HepG2 (cell line): ENCODE data around the gene CD99L2. TPM values are rescaled to one million over a fixed set of nuclear protein-coding genes. Genes with fewer than 3 reads are reported as not detected.

Source experiments
- ATAC-seq: fragments of 200-7000 bp; cut with Tn5 transposase; 3 replicates; pipeline ENCODE4 v1.9.1; 2020; ENCODE audit warnings: mild to moderate bottlenecking, moderate library complexity
- BruUV-seq: library from RNA; stranded (reverse); fragments of 400-500 nt; replicated peaks from 2 replicates; lab custom pipeline; 2021; lab: Mats Ljungman, UMichigan
- CTCF ChIA-PET: fragments of 300-600 bp; formaldehyde crosslinking; extraction: SDS; loops from one replicate; lab custom pipeline; 2021; ENCODE audit warnings: low total read pairs, inconsistent platforms, low intra/inter-chr PET ratio; lab: Yijun Ruan, JAX
- POLR2A ChIA-PET: fragments of 350-600 bp; sonication (Branson Sonifier 250); formaldehyde crosslinking; loops from one replicate; lab custom pipeline; 2020; ENCODE audit warnings: antibody characterized with exemption, inconsistent platforms; lab: Yijun Ruan, JAX
- DNase-seq: peaks from one replicate; pipeline ENCODE4 v3.0.0-alpha.2; 2015; ENCODE audit warnings: low spot score
- FAIRE-seq: peaks from 3 replicates; lab custom pipeline; 2011; peaks lifted over from hg19 to GRCh38; lab: Jason Lieb, UNC
- H2AFZ ChIP-seq: one replicate; pipeline ENCODE4 v1.6.1; 2011; ENCODE audit warnings: low read length, inconsistent platforms
- H3K27ac ChIP-seq: fragments of 300-600 bp; 3 replicates; pipeline ENCODE4 v1.8.0; 2011; ENCODE audit warnings: mixed run types, mild to moderate bottlenecking, mixed read lengths, low read length, inconsistent platforms; ENCODE audit not compliant: insufficient read depth; ENCODE audit errors: extremely low read length
- H3K27me3 ChIP-seq, 2 experiments: fragments of 200-600 bp in 1 of 2; 2 replicates in 1 of 2; 3 replicates in 1 of 2; pipeline versions ENCODE4 v1.6.0 to v1.8.0; 2011; ENCODE audit warnings: low read length in 2 of 2, mild to moderate bottlenecking in 2 of 2, moderate library complexity in 2 of 2, inconsistent platforms in 1 of 2; ENCODE audit not compliant: insufficient read depth in 2 of 2, control insufficient read depth in 1 of 2
- H3K36me3 ChIP-seq, 2 experiments: fragments of 200-600 bp in 1 of 2; replicated peaks in 1 of 2; 2 replicates in 1 of 2; 3 replicates in 1 of 2; pipeline versions ENCODE4 v1.5.1 to v1.8.0; 2011; ENCODE audit warnings: low read length in 2 of 2, inconsistent platforms in 1 of 2; ENCODE audit not compliant: insufficient read depth in 2 of 2, control insufficient read depth in 1 of 2
- H3K4me1 ChIP-seq: 2 replicates; pipeline ENCODE4 v1.5.1; 2012; ENCODE audit warnings: low read length, inconsistent platforms; ENCODE audit not compliant: insufficient read depth
- H3K4me2 ChIP-seq: 2 replicates; pipeline ENCODE4 v1.6.0; 2011; ENCODE audit warnings: low read depth, low read length, inconsistent platforms
- H3K4me3 ChIP-seq, 3 experiments: fragments of 200-600 bp in 1 of 3; sonication (generic), shearing (Covaris generic) in 1 of 3; replicated peaks in 1 of 3; 2 replicates each; pipeline ENCODE4 v1.5.1; 2011 to 2016; ENCODE audit warnings: low read length in 3 of 3, inconsistent platforms in 2 of 3, low read depth in 2 of 3, mild to moderate bottlenecking in 2 of 3, control low read depth in 1 of 3, mixed read lengths in 1 of 3; ENCODE audit not compliant: insufficient read depth in 1 of 3
- H3K79me2 ChIP-seq: one replicate; pipeline ENCODE4 v1.6.1; 2011; ENCODE audit warnings: low read length, inconsistent platforms; ENCODE audit not compliant: insufficient read depth
- H3K9ac ChIP-seq: 2 replicates; pipeline ENCODE4 v1.6.0; 2011; ENCODE audit warnings: mild to moderate bottlenecking, low read depth, low read length, inconsistent platforms; ENCODE audit not compliant: insufficient read depth
- H3K9me3 ChIP-seq: 2 replicates; pipeline ENCODE4 v1.5.1; 2012; ENCODE audit warnings: mild to moderate bottlenecking, low read length
- H4K20me1 ChIP-seq: 2 replicates; pipeline ENCODE4 v1.6.0; 2011; ENCODE audit warnings: inconsistent platforms, mild to moderate bottlenecking, low read length, moderate library complexity; ENCODE audit not compliant: insufficient read depth
- ARID4A ChIP-seq: sonication (generic); formaldehyde crosslinking; IDR thresholded peaks from 2 replicates; pipeline ENCODE4 v1.5.0; 2020; ENCODE audit warnings: mild to moderate bottlenecking, missing genetic modification reagents, borderline replicate concordance
- DNMT1 ChIP-seq: sonication (generic); formaldehyde crosslinking; IDR thresholded peaks from 2 replicates; pipeline ENCODE4 v1.5.1; 2020; ENCODE audit warnings: mild to moderate bottlenecking, missing genetic modification reagents
- EEA1 ChIP-seq: sonication (generic); formaldehyde crosslinking; IDR thresholded peaks from 2 replicates; pipeline ENCODE4 v1.5.1; 2020; ENCODE audit warnings: mild to moderate bottlenecking, missing genetic modification reagents, borderline replicate concordance
- FOXO1 ChIP-seq: sonication (generic); formaldehyde crosslinking; IDR thresholded peaks from 2 replicates; pipeline ENCODE4 v1.4.0; 2020; ENCODE audit warnings: missing genetic modification reagents
- JDP2 ChIP-seq: sonication (generic); formaldehyde crosslinking; IDR thresholded peaks from 2 replicates; pipeline ENCODE4 v1.8.1; 2022; ENCODE audit warnings: missing genetic modification reagents, borderline replicate concordance
- KAT2B ChIP-seq: fragments of 150-350 bp; IDR thresholded peaks from 2 replicates; pipeline ENCODE4 v1.6.1; 2014; ENCODE audit warnings: low read depth, low read length, borderline replicate concordance
- MATR3 ChIP-seq: sonication (generic); formaldehyde crosslinking; IDR thresholded peaks from 2 replicates; pipeline ENCODE4 v1.4.0; 2020; ENCODE audit warnings: missing genetic modification reagents
- RERE ChIP-seq: IDR thresholded peaks from 2 replicates; pipeline ENCODE4 v1.6.1; 2016; ENCODE audit warnings: low read depth, missing genetic modification reagents, missing compliant biosample characterization
- RFXANK ChIP-seq: IDR thresholded peaks from 2 replicates; pipeline ENCODE4 v1.6.1; 2016
- SATB2 ChIP-seq: sonication (generic); formaldehyde crosslinking; IDR thresholded peaks from 2 replicates; pipeline ENCODE4 v1.5.0; 2020; ENCODE audit warnings: missing genetic modification reagents
- ZNF276 ChIP-seq: sonication (generic); formaldehyde crosslinking; IDR thresholded peaks from 2 replicates; pipeline ENCODE4 v1.4.0; 2020; ENCODE audit warnings: mild to moderate bottlenecking, low read depth, missing genetic modification reagents
- ZNF678 ChIP-seq: sonication (generic); formaldehyde crosslinking; IDR thresholded peaks from 2 replicates; pipeline ENCODE4 v1.4.0; 2020; ENCODE audit warnings: mild to moderate bottlenecking, missing genetic modification reagents
- WGBS: methylation state at CpG from one replicate; pipeline ENCODE4 v1.1.6; 2017; ENCODE audit warnings: low lambda C conversion rate; 5-methylcytosine and 5-hydroxymethylcytosine counted together
- in situ Hi-C: cut with HindIII; loops from 2 replicates; pipeline ENCODE4 v1.10.0; 2017; ENCODE audit warnings: low pct_unique_long_range_greater_than_20kb; ENCODE audit not compliant: extremely low pct_ligation_motif_present
- intact Hi-C: fragments of 100-400 bp; cut with micrococcal nuclease; formaldehyde crosslinking; loops from one replicate; pipeline ENCODE4 v1.10.0; 2022; ENCODE audit not compliant: unreplicated experiment
- polyA plus RNA-seq, 8 experiments: library from polyadenylated mRNA; depleted of rRNA in 3 of 8; stranded (reverse) in 7 of 8; unstranded in 1 of 8; fragments of >200 nt; fragmentation: Illumina TruSeq in 4 of 8; extraction: Trizol in 4 of 8; gene quantifications; 2 replicates each; pipeline versions ENCODE4 v1.2.1 to v1.2.3, GENCODE V29; 2011 to 2016; ENCODE audit warnings: low read depth in 4 of 8, missing spikeins in 1 of 8, mixed read lengths in 1 of 8; ENCODE audit not compliant: insufficient read depth in 1 of 8
- total RNA-seq, 5 experiments: library from RNA; depleted of rRNA; stranded (reverse); fragments of >200 nt; fragmentation: Illumina TruSeq; extraction: Trizol; gene quantifications; 2 replicates each; pipeline ENCODE4 v1.2.3, GENCODE V29; 2016; ENCODE audit warnings: low read depth in 1 of 5

Gene CD99L2
- total and polyA plus RNA-seq, 2 of the 13 experiments (the other 11 are each of a cell fraction or from before 2014, with no cell fraction given): 6.9 to 7.6 TPM

GRCh38 chrX:150763810-150764209 is 134.7 kb downstream of the CD99L2 start:
- no TSS peak for BruUV-seq
- H4K20me1 ChIP-seq: no peaks in the 10 kb centered on the region
- no peak overlapping the region for H3K9ac ChIP-seq
- WGBS: 96% methylated on average over 6 of the region's 9 CpGs
- ATAC-seq: no peak
- TF ChIP-seq SATB2: no peak
- no peak for TF ChIP-seq RFXANK
- TF ChIP-seq KAT2B: no peak
- TF ChIP-seq EEA1 (CRISPR knock-in tag): no peak
- TF ChIP-seq FOXO1 (CRISPR knock-in tag): no peak
- no peak for TF ChIP-seq ARID4A (CRISPR knock-in tag)
- no peak for TF ChIP-seq ZNF678
- no peak for TF ChIP-seq JDP2 (CRISPR knock-in tag)
- TF ChIP-seq RERE: no peak
- TF ChIP-seq DNMT1 (CRISPR knock-in tag): no peak
- no peak for TF ChIP-seq MATR3 (CRISPR knock-in tag)
- TF ChIP-seq ZNF276: no peak
- in situ Hi-C loops (no loop called here), intact Hi-C loops (no loop called here)
- H3K4me1 ChIP-seq: no peaks in the 10 kb centered on the region
- no peaks in the 10 kb centered on the region for H3K27me3 ChIP-seq
- H2AFZ ChIP-seq: no peak overlapping the region
- H3K4me3 ChIP-seq: no peak overlapping the region
- no peak overlapping the region for H3K4me2 ChIP-seq
- no peak overlapping the region for H3K27ac ChIP-seq
- no peaks in the 10 kb centered on the region for H3K79me2 ChIP-seq
- ChIA-PET CTCF (no interaction called here), POLR2A (no interaction called here)
- no peak for DNase-seq
- H3K36me3 ChIP-seq: no peaks in the 10 kb centered on the region; a peak in 1 of 5 replicates
- no peak for FAIRE-seq
- no peaks in the 10 kb centered on the region for H3K9me3 ChIP-seq
